GM19397 (cell line): Measurements from ENCODE around the gene BPNT1.
"Not testable (repeated sequence)": the region's sequence is repeated elsewhere in the genome, so short reads cannot be mapped to it uniquely, and the experiment has no call there.

Source experiments
- ATAC-seq: cut with Tn5 transposase; IDR thresholded peaks from one replicate; pipeline ENCODE4 v1.9.1; 2021; ENCODE audit warnings: mild to moderate bottlenecking, moderate library complexity; ENCODE audit not compliant: unreplicated experiment

BPNT1 gene

GRCh38 chr1:220084460-220084859, 5.1 kb downstream of the BPNT1 start:
- ATAC-seq, result no peak

GRCh38 chr1:220077887-220078286, 11.7 kb downstream of the BPNT1 start:
- ATAC-seq, result no peak

- no peak for ATAC-seq
These were observed 12.5 kb downstream of the BPNT1 start for GRCh38 chr1:220076861-220077762.

GRCh38 chr1:220067269-220068204, 22.1 kb downstream of the BPNT1 start:
- ATAC-seq, result no peak

GRCh38 chr1:220062629-220063028, 27.0 kb downstream of the BPNT1 start:
- ATAC-seq, result no peak

- no peak for ATAC-seq
These were observed 28.7 kb downstream of the BPNT1 start for GRCh38 chr1:220060876-220061275.

- ATAC-seq, result no peak
These were observed 33.2 kb downstream of the BPNT1 start for GRCh38 chr1:220056374-220056773.

- ATAC-seq, result peak; percentile 100
These were observed 43.3 kb downstream of the BPNT1 start, which contains the start of gene EPRS1 for GRCh38 chr1:220046052-220046930. Gene EPRS1 (minus strand): TSS chr1:220046505. CDS start chr1:220046388, 117 bp downstream.

- ATAC-seq, result no peak
These were observed 44.1 kb downstream of the BPNT1 start for GRCh38 chr1:220045356-220046051.

GRCh38 chr1:220044678-220045355, 44.8 kb downstream of the BPNT1 start:
- ATAC-seq, result no peak

- ATAC-seq, result no peak
These were observed 45.9 kb downstream of the BPNT1 start for GRCh38 chr1:220043646-220044045.

- ATAC-seq, result no peak
These were observed 49.5 kb downstream of the BPNT1 start for GRCh38 chr1:220040028-220040596.

- no peak for ATAC-seq
These were observed 50.9 kb downstream of the BPNT1 start for GRCh38 chr1:220038640-220039039.

GRCh38 chr1:220037810-220038209, 51.8 kb downstream of the BPNT1 start:
- not testable (repeated sequence) for ATAC-seq

- ATAC-seq, result no peak
These were observed 56.7 kb downstream of the BPNT1 start for GRCh38 chr1:220032911-220033310.

GRCh38 chr1:220031287-220031686, 58.3 kb downstream of the BPNT1 start:
- ATAC-seq, result no peak

- no peak for ATAC-seq
These were observed 61.2 kb downstream of the BPNT1 start for GRCh38 chr1:220028346-220028895.

- no peak for ATAC-seq
These were observed 70.5 kb downstream of the BPNT1 start for GRCh38 chr1:220019071-220019470.

- ATAC-seq, result peak; percentile 76
These were observed 76.1 kb downstream of the BPNT1 start for GRCh38 chr1:220013497-220013896.
